GM23338 (cell line): Measurements from ENCODE around the gene MTOR. TPM values are rescaled to one million over a fixed set of nuclear protein-coding genes. Genes with fewer than 3 reads are reported as not detected.

ENCODE experiments used
- ATAC-seq: fragments of 200-7000 bp; cut with Tn5 transposase; 3 replicates; pipeline ENCODE4 v1.9.1; 2020
- DNase-seq: peaks from one replicate; pipeline ENCODE4 v3.0.0-alpha.2; 2015; ENCODE audit warnings: low spot score
- H2AFZ ChIP-seq: fragments of 200-600 bp; sonication (generic); 2 replicates; pipeline ENCODE4 v1.8.0; 2016; ENCODE audit warnings: antibody characterized with exemption, mild to moderate bottlenecking, moderate library complexity
- H3F3A ChIP-seq: fragments of 200-600 bp; sonication (generic); replicated peaks from 2 replicates; pipeline ENCODE4 v1.8.0; 2017; ENCODE audit warnings: antibody characterized with exemption, mixed run types, low read depth
- H3K27ac ChIP-seq: fragments of 200-600 bp; sonication (generic); 2 replicates; pipeline ENCODE4 v1.6.1; 2016; ENCODE audit warnings: low read depth
- H3K27me3 ChIP-seq: fragments of 200-600 bp; sonication (generic); 2 replicates; pipeline ENCODE4 v1.8.0; 2016; ENCODE audit warnings: mild to moderate bottlenecking, mixed run types, moderate library complexity; ENCODE audit not compliant: insufficient read depth
- H3K36me3 ChIP-seq: fragments of 200-600 bp; sonication (generic); 2 replicates; pipeline ENCODE4 v1.8.0; 2016; ENCODE audit warnings: mild to moderate bottlenecking; ENCODE audit not compliant: insufficient read depth
- H3K4me1 ChIP-seq: fragments of 200-600 bp; sonication (generic); 2 replicates; pipeline ENCODE4 v1.8.0; 2016; ENCODE audit warnings: mild to moderate bottlenecking, moderate library complexity; ENCODE audit not compliant: insufficient read depth
- H3K4me2 ChIP-seq: fragments of 200-600 bp; sonication (generic); 2 replicates; pipeline ENCODE4 v1.7.1; 2017; ENCODE audit warnings: mixed run types
- H3K4me3 ChIP-seq: fragments of 200-600 bp; sonication (generic); 2 replicates; pipeline ENCODE4 v1.6.1; 2016; ENCODE audit warnings: mixed run types
- H3K79me2 ChIP-seq: fragments of 200-600 bp; sonication (generic); replicated peaks from 2 replicates; pipeline ENCODE4 v1.8.0; 2017; ENCODE audit warnings: mild to moderate bottlenecking; ENCODE audit not compliant: insufficient read depth
- H3K9me2 ChIP-seq: fragments of 200-600 bp; sonication (generic); 2 replicates; pipeline ENCODE4 v1.8.0; 2017; ENCODE audit not compliant: insufficient read depth
- H4K20me1 ChIP-seq: fragments of 200-600 bp; sonication (generic); replicated peaks from 2 replicates; pipeline ENCODE4 v1.8.0; 2017; ENCODE audit warnings: mild to moderate bottlenecking; ENCODE audit not compliant: insufficient read depth
- H3K27ac Mint-ChIP-seq: 2 replicates; pipeline ENCODE4 v1.8.0; 2020; ENCODE audit warnings: inconsistent platforms, mild to moderate bottlenecking, moderate library complexity, mixed read lengths
- H3K27me3 Mint-ChIP-seq: 3 replicates; pipeline ENCODE4 v1.8.0; 2022; ENCODE audit warnings: low read depth, mild to moderate bottlenecking, moderate library complexity, mixed read lengths, inconsistent platforms; ENCODE audit not compliant: insufficient read depth, poor library complexity
- H3K36me3 Mint-ChIP-seq: 3 replicates; pipeline ENCODE4 v1.8.0; 2021; ENCODE audit warnings: low read depth, mild to moderate bottlenecking, inconsistent platforms, moderate library complexity, mixed read lengths
- H3K4me1 Mint-ChIP-seq: 3 replicates; pipeline ENCODE4 v1.8.0; 2020; ENCODE audit warnings: mild to moderate bottlenecking, inconsistent platforms, mixed read lengths
- H3K4me3 Mint-ChIP-seq: 3 replicates; pipeline ENCODE4 v1.8.0; 2021; ENCODE audit warnings: moderate library complexity, mild to moderate bottlenecking, inconsistent platforms, mixed read lengths
- H3K9me3 Mint-ChIP-seq: 3 replicates; pipeline ENCODE4 v1.8.0; 2020; ENCODE audit warnings: moderate library complexity, mild to moderate bottlenecking, inconsistent platforms, mixed read lengths
- ETS1 ChIP-seq: IDR thresholded peaks from 2 replicates; pipeline ENCODE4 v1.6.1; 2016; ENCODE audit warnings: antibody characterized with exemption
- NANOG ChIP-seq: IDR thresholded peaks from 2 replicates; pipeline ENCODE4 v1.6.1; 2016; ENCODE audit warnings: antibody characterized with exemption, borderline replicate concordance
- ZNF331 ChIP-seq: fragments of 250-450 bp; sonication (Bioruptor Pico); IDR thresholded peaks from 2 replicates; pipeline ENCODE4 v1.5.0; 2020; ENCODE audit warnings: low read depth, mild to moderate bottlenecking, moderate library complexity
- polyA plus RNA-seq: library from polyadenylated mRNA; unstranded; fragments of >200 nt; fragmentation: Nextera tagmentation; extraction: Ambion mirVana; gene quantifications from 2 replicates; pipeline ENCODE4 v1.2.1, GENCODE V29; 2016
- total RNA-seq: library from RNA; depleted of rRNA; stranded (reverse); fragments of >200 nt; shearing (Covaris generic); gene quantifications from 2 replicates; pipeline ENCODE4 v1.2.3, GENCODE V29; 2014
- TF ChIP-seq, protein P1 (sequence below): IDR thresholded peaks from one replicate; pipeline ENCODE4 v1.6.1; 2018; ENCODE audit warnings: antibody characterized with exemption; ENCODE audit not compliant: unreplicated experiment
- TF ChIP-seq, protein P2 (sequence below): fragments of 250-450 bp; sonication (Bioruptor Pico); IDR thresholded peaks from 2 replicates; pipeline ENCODE4 v1.5.0; 2020; ENCODE audit warnings: mild to moderate bottlenecking, moderate library complexity

The MTOR gene
- total and polyA plus RNA-seq, 2 experiments from 2014 or later, result 22.8 to 98.0 TPM

DNA sequence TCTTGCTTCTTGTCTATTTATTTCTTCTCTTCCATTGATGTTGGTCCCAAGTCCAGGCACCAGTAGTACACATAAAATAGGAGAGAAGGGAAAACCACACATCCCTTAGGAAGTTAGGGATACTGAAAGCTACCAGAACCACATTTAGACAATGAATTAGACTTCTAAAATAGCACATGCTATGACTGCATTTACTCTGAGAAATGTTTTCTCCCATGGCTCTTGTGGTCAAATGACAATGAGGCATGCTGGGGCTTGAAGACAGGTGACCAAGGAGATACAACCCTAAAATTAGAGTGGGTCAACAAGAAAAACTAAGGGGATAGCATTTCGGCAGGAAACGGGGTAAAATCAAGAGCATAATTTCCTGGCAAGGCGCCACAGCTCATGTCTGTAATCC, 17.1 kb downstream of the MTOR start:
- no peaks in the 10 kb centered on the region for H3K79me2 ChIP-seq
- no peaks in the 10 kb centered on the region for H3K27me3 ChIP-seq
- H3K4me1 ChIP-seq, result no peaks in the 10 kb centered on the region
- Mint-ChIP-seq H3K4me1 (no peaks in the 10 kb centered on the region), H3K27me3 (peaks cover 2% of the 10 kb centered on the region), H3K36me3 (peaks cover 63% of the 10 kb centered on the region), H3K4me3 (no peak overlapping the region), H3K9me3 (no peaks in the 10 kb centered on the region), H3K27ac (no peak overlapping the region)
- H2AFZ ChIP-seq, result no peak overlapping the region
- no peaks in the 10 kb centered on the region for H3K9me2 ChIP-seq
- ATAC-seq (no peak), DNase-seq (no peak)
- no peak overlapping the region for H3K4me2 ChIP-seq
- H3K4me3 ChIP-seq, result no peak overlapping the region
- no peak overlapping the region for H3K27ac ChIP-seq
- peaks cover 33% of the 10 kb centered on the region for H3K36me3 ChIP-seq
- no peaks in the 10 kb centered on the region for H3F3A ChIP-seq
- TF ChIP-seq ETS1 (no peak), NANOG (no peak), ZNF331 (CRISPR knock-in tag) (no peak)
- TF ChIP-seq, protein P1, sequence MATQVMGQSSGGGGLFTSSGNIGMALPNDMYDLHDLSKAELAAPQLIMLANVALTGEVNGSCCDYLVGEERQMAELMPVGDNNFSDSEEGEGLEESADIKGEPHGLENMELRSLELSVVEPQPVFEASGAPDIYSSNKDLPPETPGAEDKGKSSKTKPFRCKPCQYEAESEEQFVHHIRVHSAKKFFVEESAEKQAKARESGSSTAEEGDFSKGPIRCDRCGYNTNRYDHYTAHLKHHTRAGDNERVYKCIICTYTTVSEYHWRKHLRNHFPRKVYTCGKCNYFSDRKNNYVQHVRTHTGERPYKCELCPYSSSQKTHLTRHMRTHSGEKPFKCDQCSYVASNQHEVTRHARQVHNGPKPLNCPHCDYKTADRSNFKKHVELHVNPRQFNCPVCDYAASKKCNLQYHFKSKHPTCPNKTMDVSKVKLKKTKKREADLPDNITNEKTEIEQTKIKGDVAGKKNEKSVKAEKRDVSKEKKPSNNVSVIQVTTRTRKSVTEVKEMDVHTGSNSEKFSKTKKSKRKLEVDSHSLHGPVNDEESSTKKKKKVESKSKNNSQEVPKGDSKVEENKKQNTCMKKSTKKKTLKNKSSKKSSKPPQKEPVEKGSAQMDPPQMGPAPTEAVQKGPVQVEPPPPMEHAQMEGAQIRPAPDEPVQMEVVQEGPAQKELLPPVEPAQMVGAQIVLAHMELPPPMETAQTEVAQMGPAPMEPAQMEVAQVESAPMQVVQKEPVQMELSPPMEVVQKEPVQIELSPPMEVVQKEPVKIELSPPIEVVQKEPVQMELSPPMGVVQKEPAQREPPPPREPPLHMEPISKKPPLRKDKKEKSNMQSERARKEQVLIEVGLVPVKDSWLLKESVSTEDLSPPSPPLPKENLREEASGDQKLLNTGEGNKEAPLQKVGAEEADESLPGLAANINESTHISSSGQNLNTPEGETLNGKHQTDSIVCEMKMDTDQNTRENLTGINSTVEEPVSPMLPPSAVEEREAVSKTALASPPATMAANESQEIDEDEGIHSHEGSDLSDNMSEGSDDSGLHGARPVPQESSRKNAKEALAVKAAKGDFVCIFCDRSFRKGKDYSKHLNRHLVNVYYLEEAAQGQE, result no peak
- TF ChIP-seq, protein P2, sequence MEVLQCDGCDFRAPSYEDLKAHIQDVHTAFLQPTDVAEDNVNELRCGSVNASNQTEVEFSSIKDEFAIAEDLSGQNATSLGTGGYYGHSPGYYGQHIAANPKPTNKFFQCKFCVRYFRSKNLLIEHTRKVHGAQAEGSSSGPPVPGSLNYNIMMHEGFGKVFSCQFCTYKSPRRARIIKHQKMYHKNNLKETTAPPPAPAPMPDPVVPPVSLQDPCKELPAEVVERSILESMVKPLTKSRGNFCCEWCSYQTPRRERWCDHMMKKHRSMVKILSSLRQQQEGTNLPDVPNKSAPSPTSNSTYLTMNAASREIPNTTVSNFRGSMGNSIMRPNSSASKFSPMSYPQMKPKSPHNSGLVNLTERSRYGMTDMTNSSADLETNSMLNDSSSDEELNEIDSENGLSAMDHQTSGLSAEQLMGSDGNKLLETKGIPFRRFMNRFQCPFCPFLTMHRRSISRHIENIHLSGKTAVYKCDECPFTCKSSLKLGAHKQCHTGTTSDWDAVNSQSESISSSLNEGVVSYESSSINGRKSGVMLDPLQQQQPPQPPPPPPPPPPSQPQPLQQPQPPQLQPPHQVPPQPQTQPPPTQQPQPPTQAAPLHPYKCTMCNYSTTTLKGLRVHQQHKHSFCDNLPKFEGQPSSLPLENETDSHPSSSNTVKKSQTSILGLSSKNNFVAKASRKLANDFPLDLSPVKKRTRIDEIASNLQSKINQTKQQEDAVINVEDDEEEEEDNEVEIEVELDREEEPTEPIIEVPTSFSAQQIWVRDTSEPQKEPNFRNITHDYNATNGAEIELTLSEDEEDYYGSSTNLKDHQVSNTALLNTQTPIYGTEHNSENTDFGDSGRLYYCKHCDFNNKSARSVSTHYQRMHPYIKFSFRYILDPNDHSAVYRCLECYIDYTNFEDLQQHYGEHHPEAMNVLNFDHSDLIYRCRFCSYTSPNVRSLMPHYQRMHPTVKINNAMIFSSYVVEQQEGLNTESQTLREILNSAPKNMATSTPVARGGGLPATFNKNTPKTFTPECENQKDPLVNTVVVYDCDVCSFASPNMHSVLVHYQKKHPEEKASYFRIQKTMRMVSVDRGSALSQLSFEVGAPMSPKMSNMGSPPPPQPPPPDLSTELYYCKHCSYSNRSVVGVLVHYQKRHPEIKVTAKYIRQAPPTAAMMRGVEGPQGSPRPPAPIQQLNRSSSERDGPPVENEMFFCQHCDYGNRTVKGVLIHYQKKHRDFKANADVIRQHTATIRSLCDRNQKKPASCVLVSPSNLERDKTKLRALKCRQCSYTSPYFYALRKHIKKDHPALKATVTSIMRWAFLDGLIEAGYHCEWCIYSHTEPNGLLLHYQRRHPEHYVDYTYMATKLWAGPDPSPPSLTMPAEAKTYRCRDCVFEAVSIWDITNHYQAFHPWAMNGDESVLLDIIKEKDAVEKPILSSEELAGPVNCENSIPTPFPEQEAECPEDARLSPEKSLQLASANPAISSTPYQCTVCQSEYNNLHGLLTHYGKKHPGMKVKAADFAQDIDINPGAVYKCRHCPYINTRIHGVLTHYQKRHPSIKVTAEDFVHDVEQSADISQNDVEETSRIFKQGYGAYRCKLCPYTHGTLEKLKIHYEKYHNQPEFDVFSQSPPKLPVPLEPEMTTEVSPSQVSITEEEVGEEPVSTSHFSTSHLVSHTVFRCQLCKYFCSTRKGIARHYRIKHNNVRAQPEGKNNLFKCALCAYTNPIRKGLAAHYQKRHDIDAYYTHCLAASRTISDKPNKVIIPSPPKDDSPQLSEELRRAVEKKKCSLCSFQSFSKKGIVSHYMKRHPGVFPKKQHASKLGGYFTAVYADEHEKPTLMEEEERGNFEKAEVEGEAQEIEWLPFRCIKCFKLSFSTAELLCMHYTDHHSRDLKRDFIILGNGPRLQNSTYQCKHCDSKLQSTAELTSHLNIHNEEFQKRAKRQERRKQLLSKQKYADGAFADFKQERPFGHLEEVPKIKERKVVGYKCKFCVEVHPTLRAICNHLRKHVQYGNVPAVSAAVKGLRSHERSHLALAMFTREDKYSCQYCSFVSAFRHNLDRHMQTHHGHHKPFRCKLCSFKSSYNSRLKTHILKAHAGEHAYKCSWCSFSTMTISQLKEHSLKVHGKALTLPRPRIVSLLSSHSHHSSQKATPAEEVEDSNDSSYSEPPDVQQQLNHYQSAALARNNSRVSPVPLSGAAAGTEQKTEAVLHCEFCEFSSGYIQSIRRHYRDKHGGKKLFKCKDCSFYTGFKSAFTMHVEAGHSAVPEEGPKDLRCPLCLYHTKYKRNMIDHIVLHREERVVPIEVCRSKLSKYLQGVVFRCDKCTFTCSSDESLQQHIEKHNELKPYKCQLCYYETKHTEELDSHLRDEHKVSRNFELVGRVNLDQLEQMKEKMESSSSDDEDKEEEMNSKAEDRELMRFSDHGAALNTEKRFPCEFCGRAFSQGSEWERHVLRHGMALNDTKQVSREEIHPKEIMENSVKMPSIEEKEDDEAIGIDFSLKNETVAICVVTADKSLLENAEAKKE (CRISPR knock-in tag), result no peak
- H4K20me1 ChIP-seq, result peaks cover 4% of the 10 kb centered on the region; the same call in 1 of the 2 replicates
